Panc1 (cell line): ENCODE results near the gene GNAO1. TPM values are rescaled to one million over a fixed set of nuclear protein-coding genes. Genes with fewer than 3 reads are reported as not detected.

Source experiments
- ATAC-seq: fragments of 200-7000 bp; cut with Tn5 transposase; 2 replicates; pipeline ENCODE4 v1.9.1; 2020; ENCODE audit warnings: mild to moderate bottlenecking, moderate library complexity
- BruUV-seq: library from RNA; stranded (reverse); fragments of 400-500 nt; replicated peaks from 2 replicates; lab custom pipeline; 2021; lab: Mats Ljungman, UMichigan
- CTCF ChIA-PET: fragments of 300-600 bp; sonication (Branson Sonifier 250); formaldehyde crosslinking; loops from one replicate; lab custom pipeline; 2022; ENCODE audit warnings: antibody characterized with exemption; lab: Charles Lee
- POLR2A ChIA-PET: fragments of 300-600 bp; sonication (Branson Sonifier 250); formaldehyde crosslinking; loops from one replicate; lab custom pipeline; 2022; ENCODE audit warnings: antibody characterized with exemption; lab: Charles Lee
- DNase-seq: peaks from one replicate; pipeline ENCODE4 v3.0.0-alpha.2; 2010; ENCODE audit warnings: low read depth, low spot score
- H3K27ac ChIP-seq: 2 replicates; pipeline ENCODE4 v1.5.1; 2011; ENCODE audit warnings: mild to moderate bottlenecking, low read length, inconsistent platforms
- H3K27me3 ChIP-seq: fragments of 200-500 bp; sonication (Bioruptor generic); 2 replicates; pipeline ENCODE4 v1.6.0; 2014; ENCODE audit warnings: low read length, inconsistent platforms; ENCODE audit not compliant: control insufficient read depth, insufficient read depth
- H3K36me3 ChIP-seq: fragments of 200-500 bp; sonication (Bioruptor generic); 2 replicates; pipeline ENCODE4 v1.5.1; 2014; ENCODE audit warnings: inconsistent platforms, mild to moderate bottlenecking, low read length, moderate library complexity; ENCODE audit not compliant: control insufficient read depth, insufficient read depth
- H3K4me1 ChIP-seq: 2 replicates; pipeline ENCODE4 v1.5.1; 2011; ENCODE audit warnings: inconsistent platforms, mild to moderate bottlenecking, low read length, moderate library complexity; ENCODE audit not compliant: control insufficient read depth, insufficient read depth
- H3K4me3 ChIP-seq, 2 experiments: 2 replicates each; pipeline ENCODE4 v1.5.1; 2011 to 2012; ENCODE audit warnings: low read depth in 2 of 2, low read length in 2 of 2, mild to moderate bottlenecking in 2 of 2, inconsistent platforms in 1 of 2, moderate library complexity in 1 of 2
- H3K9me3 ChIP-seq: fragments of 200-500 bp; sonication (Bioruptor generic); 2 replicates; pipeline ENCODE4 v1.5.1; 2014; ENCODE audit warnings: low read depth, mild to moderate bottlenecking, inconsistent platforms, low read length, moderate library complexity; ENCODE audit not compliant: control insufficient read depth, insufficient read depth
- SIN3A ChIP-seq: IDR thresholded peaks from 2 replicates; pipeline ENCODE4 v1.6.1; 2012; ENCODE audit warnings: low read depth, mild to moderate bottlenecking, low read length, moderate library complexity, borderline replicate concordance; ENCODE audit not compliant: insufficient read depth
- TCF7L2 ChIP-seq: IDR thresholded peaks from 2 replicates; pipeline ENCODE4 v1.6.1; 2011; ENCODE audit warnings: mild to moderate bottlenecking, low read depth, low read length, inconsistent platforms
- in situ Hi-C: cut with HindIII; loops from 2 replicates; pipeline ENCODE4 v1.10.0; 2016; ENCODE audit warnings: low sequenced_read_pairs, low pct_unique_long_range_greater_than_20kb
- intact Hi-C: fragments of 100-400 bp; cut with micrococcal nuclease; formaldehyde crosslinking; loops from one replicate; pipeline ENCODE4 v1.10.0; 2022; ENCODE audit not compliant: unreplicated experiment
- total RNA-seq: library from RNA; stranded (reverse); gene quantifications from one replicate; pipeline ENCODE4 v1.2.1, GENCODE V29; 2021; ENCODE audit not compliant: unreplicated experiment
- TF ChIP-seq, protein P1 (sequence below): fragments of 450-650 bp; IDR thresholded peaks from 2 replicates; pipeline ENCODE4 v1.5.1; 2017; ENCODE audit warnings: mild to moderate bottlenecking
- TF ChIP-seq, protein P2 (sequence below), 2 experiments: IDR thresholded peaks; 2 replicates each; pipeline ENCODE4 v1.6.1; 2011 to 2012; ENCODE audit warnings: low read depth in 2 of 2, control low read depth in 1 of 2, low read length in 1 of 2, mild to moderate bottlenecking in 1 of 2, moderate library complexity in 1 of 2; ENCODE audit not compliant: insufficient read depth in 1 of 2

Gene GNAO1
- total RNA-seq, 1 experiment from 2014 or later = 33.4 TPM

GRCh38 chr16:56316545-56316944 lies 125.3 kb downstream of the GNAO1 start:
- Histone ChIP-seq H3K4me1 (no peaks in the 10 kb centered on the region; the same call in 1 of the 2 replicates), H3K9me3 (no peaks in the 10 kb centered on the region), H3K4me3 (no peak overlapping the region), H3K36me3 (no peaks in the 10 kb centered on the region), H3K27me3 (no peaks in the 10 kb centered on the region), H3K27ac (no peak overlapping the region)
- DNase-seq = no peak
- in situ Hi-C loops = no loop called here
- no peak for ATAC-seq
- ChIA-PET CTCF (no interaction called here), POLR2A (no interaction called here)
- intact Hi-C loops = loop anchor here (5.0 to 10.0 kb wide), 2 partner anchors 274 to 372 kb away; no protein-coding TSS in a partner anchor
- TF ChIP-seq SIN3A (no peak), TCF7L2 (no peak)
- TF ChIP-seq, protein P1, sequence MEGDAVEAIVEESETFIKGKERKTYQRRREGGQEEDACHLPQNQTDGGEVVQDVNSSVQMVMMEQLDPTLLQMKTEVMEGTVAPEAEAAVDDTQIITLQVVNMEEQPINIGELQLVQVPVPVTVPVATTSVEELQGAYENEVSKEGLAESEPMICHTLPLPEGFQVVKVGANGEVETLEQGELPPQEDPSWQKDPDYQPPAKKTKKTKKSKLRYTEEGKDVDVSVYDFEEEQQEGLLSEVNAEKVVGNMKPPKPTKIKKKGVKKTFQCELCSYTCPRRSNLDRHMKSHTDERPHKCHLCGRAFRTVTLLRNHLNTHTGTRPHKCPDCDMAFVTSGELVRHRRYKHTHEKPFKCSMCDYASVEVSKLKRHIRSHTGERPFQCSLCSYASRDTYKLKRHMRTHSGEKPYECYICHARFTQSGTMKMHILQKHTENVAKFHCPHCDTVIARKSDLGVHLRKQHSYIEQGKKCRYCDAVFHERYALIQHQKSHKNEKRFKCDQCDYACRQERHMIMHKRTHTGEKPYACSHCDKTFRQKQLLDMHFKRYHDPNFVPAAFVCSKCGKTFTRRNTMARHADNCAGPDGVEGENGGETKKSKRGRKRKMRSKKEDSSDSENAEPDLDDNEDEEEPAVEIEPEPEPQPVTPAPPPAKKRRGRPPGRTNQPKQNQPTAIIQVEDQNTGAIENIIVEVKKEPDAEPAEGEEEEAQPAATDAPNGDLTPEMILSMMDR = peak; percentile 18; the same call in 1 of the 2 replicates
- TF ChIP-seq, protein P2, sequence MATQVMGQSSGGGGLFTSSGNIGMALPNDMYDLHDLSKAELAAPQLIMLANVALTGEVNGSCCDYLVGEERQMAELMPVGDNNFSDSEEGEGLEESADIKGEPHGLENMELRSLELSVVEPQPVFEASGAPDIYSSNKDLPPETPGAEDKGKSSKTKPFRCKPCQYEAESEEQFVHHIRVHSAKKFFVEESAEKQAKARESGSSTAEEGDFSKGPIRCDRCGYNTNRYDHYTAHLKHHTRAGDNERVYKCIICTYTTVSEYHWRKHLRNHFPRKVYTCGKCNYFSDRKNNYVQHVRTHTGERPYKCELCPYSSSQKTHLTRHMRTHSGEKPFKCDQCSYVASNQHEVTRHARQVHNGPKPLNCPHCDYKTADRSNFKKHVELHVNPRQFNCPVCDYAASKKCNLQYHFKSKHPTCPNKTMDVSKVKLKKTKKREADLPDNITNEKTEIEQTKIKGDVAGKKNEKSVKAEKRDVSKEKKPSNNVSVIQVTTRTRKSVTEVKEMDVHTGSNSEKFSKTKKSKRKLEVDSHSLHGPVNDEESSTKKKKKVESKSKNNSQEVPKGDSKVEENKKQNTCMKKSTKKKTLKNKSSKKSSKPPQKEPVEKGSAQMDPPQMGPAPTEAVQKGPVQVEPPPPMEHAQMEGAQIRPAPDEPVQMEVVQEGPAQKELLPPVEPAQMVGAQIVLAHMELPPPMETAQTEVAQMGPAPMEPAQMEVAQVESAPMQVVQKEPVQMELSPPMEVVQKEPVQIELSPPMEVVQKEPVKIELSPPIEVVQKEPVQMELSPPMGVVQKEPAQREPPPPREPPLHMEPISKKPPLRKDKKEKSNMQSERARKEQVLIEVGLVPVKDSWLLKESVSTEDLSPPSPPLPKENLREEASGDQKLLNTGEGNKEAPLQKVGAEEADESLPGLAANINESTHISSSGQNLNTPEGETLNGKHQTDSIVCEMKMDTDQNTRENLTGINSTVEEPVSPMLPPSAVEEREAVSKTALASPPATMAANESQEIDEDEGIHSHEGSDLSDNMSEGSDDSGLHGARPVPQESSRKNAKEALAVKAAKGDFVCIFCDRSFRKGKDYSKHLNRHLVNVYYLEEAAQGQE (IDR thresholded peaks at IDR 0.05; ENCODE audit: insufficient read depth in 1 of 2, low read depth in 2 of 2, low read length in 1 of 2) = no peak
- no TSS peak for BruUV-seq

DNA sequence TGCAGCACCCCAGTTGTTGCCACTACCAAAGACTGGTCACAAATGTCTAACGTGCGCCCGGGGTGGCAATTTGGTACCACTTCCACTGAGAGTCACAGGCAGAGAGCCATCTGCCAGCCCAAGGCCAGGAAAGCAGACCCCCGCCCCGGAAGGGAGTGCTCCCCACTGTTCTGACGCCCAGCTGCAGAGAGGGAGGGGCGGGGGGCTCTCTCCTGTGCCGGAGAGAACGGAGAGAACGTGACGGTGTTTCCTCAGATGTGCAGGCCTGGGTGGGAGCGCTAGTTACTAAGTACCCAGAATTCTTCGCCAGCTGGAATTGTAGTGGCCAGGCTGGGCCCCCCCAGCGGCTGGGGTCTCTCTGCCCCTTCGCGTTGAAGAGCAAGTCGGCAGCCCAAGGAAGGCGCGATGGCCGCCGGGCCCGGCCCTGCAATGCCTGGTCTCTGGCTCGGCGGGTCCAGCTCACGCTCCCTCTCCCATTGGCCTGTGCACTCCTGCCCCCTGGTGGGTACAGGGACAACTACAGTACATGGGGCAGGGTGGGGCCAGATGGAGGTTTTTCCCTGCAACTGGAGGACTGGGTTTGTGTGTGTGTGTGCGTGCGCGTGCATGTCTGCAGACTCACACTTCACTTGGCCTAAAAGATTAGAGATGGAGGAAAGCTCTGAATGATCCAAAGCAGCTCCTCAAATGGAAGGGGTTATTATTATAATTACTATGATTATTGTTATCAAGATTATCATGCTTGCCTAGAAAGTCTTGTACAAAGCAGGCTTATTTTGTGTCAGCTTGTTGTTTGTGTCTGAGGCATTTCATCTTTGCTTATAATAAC lies 126.9 kb downstream of the GNAO1 start:
- CTCF ChIA-PET = interaction anchor here (0.6 kb wide), 1 partner anchor 465 kb away, joined by 3 read pairs; no protein-coding TSS in a partner anchor
- no peaks in the 10 kb centered on the region for H3K9me3 ChIP-seq
- ATAC-seq (peak; percentile 97), DNase-seq (peak; percentile 35)
- no peak overlapping the region for H3K4me3 ChIP-seq
- intact Hi-C loops = loop anchor here (5.0 to 10.0 kb wide), 2 partner anchors 276 to 373 kb away; no protein-coding TSS in a partner anchor
- POLR2A ChIA-PET = no interaction called here
- no peaks in the 10 kb centered on the region; the same call in 1 of the 2 replicates for H3K4me1 ChIP-seq
- TF ChIP-seq TCF7L2 = no peak
- TF ChIP-seq, protein P2 (IDR thresholded peaks at IDR 0.05; ENCODE audit: insufficient read depth in 1 of 2, low read depth in 2 of 2, low read length in 1 of 2) = no peak
- no peak for TF ChIP-seq SIN3A
- TF ChIP-seq, protein P1 = peak; percentile 88
- no peaks in the 10 kb centered on the region for H3K27me3 ChIP-seq
- no TSS peak for BruUV-seq
- in situ Hi-C loops = no loop called here
- no peaks in the 10 kb centered on the region for H3K36me3 ChIP-seq
- no peak overlapping the region for H3K27ac ChIP-seq
